GM23338 (cell line): ENCODE results near the gene PTS. TPM values are rescaled to one million over a fixed set of nuclear protein-coding genes. Genes with fewer than 3 reads are reported as not detected.
A peak's percentile ranks its signal among the peaks of the same experiment; 100 is the strongest.

Source experiments
- ATAC-seq: fragments of 200-7000 bp; cut with Tn5 transposase; 3 replicates; pipeline ENCODE4 v1.9.1; 2020
- DNase-seq: peaks from one replicate; pipeline ENCODE4 v3.0.0-alpha.2; 2015; ENCODE audit warnings: low spot score
- H2AFZ ChIP-seq: fragments of 200-600 bp; sonication (generic); 2 replicates; pipeline ENCODE4 v1.8.0; 2016; ENCODE audit warnings: antibody characterized with exemption, mild to moderate bottlenecking, moderate library complexity
- H3F3A ChIP-seq: fragments of 200-600 bp; sonication (generic); replicated peaks from 2 replicates; pipeline ENCODE4 v1.8.0; 2017; ENCODE audit warnings: antibody characterized with exemption, mixed run types, low read depth
- H3K27ac ChIP-seq: fragments of 200-600 bp; sonication (generic); 2 replicates; pipeline ENCODE4 v1.6.1; 2016; ENCODE audit warnings: low read depth
- H3K27me3 ChIP-seq: fragments of 200-600 bp; sonication (generic); 2 replicates; pipeline ENCODE4 v1.8.0; 2016; ENCODE audit warnings: mild to moderate bottlenecking, mixed run types, moderate library complexity; ENCODE audit not compliant: insufficient read depth
- H3K36me3 ChIP-seq: fragments of 200-600 bp; sonication (generic); 2 replicates; pipeline ENCODE4 v1.8.0; 2016; ENCODE audit warnings: mild to moderate bottlenecking; ENCODE audit not compliant: insufficient read depth
- H3K4me1 ChIP-seq: fragments of 200-600 bp; sonication (generic); 2 replicates; pipeline ENCODE4 v1.8.0; 2016; ENCODE audit warnings: mild to moderate bottlenecking, moderate library complexity; ENCODE audit not compliant: insufficient read depth
- H3K4me2 ChIP-seq: fragments of 200-600 bp; sonication (generic); 2 replicates; pipeline ENCODE4 v1.7.1; 2017; ENCODE audit warnings: mixed run types
- H3K4me3 ChIP-seq: fragments of 200-600 bp; sonication (generic); 2 replicates; pipeline ENCODE4 v1.6.1; 2016; ENCODE audit warnings: mixed run types
- H3K79me2 ChIP-seq: fragments of 200-600 bp; sonication (generic); replicated peaks from 2 replicates; pipeline ENCODE4 v1.8.0; 2017; ENCODE audit warnings: mild to moderate bottlenecking; ENCODE audit not compliant: insufficient read depth
- H3K9me2 ChIP-seq: fragments of 200-600 bp; sonication (generic); 2 replicates; pipeline ENCODE4 v1.8.0; 2017; ENCODE audit not compliant: insufficient read depth
- H4K20me1 ChIP-seq: fragments of 200-600 bp; sonication (generic); replicated peaks from 2 replicates; pipeline ENCODE4 v1.8.0; 2017; ENCODE audit warnings: mild to moderate bottlenecking; ENCODE audit not compliant: insufficient read depth
- H3K27ac Mint-ChIP-seq: 2 replicates; pipeline ENCODE4 v1.8.0; 2020; ENCODE audit warnings: inconsistent platforms, mild to moderate bottlenecking, moderate library complexity, mixed read lengths
- H3K27me3 Mint-ChIP-seq: 3 replicates; pipeline ENCODE4 v1.8.0; 2022; ENCODE audit warnings: low read depth, mild to moderate bottlenecking, moderate library complexity, mixed read lengths, inconsistent platforms; ENCODE audit not compliant: insufficient read depth, poor library complexity
- H3K36me3 Mint-ChIP-seq: 3 replicates; pipeline ENCODE4 v1.8.0; 2021; ENCODE audit warnings: low read depth, mild to moderate bottlenecking, inconsistent platforms, moderate library complexity, mixed read lengths
- H3K4me1 Mint-ChIP-seq: 3 replicates; pipeline ENCODE4 v1.8.0; 2020; ENCODE audit warnings: mild to moderate bottlenecking, inconsistent platforms, mixed read lengths
- H3K4me3 Mint-ChIP-seq: 3 replicates; pipeline ENCODE4 v1.8.0; 2021; ENCODE audit warnings: moderate library complexity, mild to moderate bottlenecking, inconsistent platforms, mixed read lengths
- H3K9me3 Mint-ChIP-seq: 3 replicates; pipeline ENCODE4 v1.8.0; 2020; ENCODE audit warnings: moderate library complexity, mild to moderate bottlenecking, inconsistent platforms, mixed read lengths
- CREB1 ChIP-seq: fragments of 250-450 bp; sonication (Bioruptor Pico); IDR thresholded peaks from 2 replicates; pipeline ENCODE4 v1.5.0; 2020; ENCODE audit warnings: low read depth, mild to moderate bottlenecking, moderate library complexity
- EZH2 ChIP-seq: fragments of 200-600 bp; sonication (generic); IDR thresholded peaks from one replicate; pipeline ENCODE4 v1.8.0; 2017; ENCODE audit warnings: antibody characterized with exemption, mild to moderate bottlenecking, low read depth; ENCODE audit not compliant: unreplicated experiment
- EZH2phosphoT487 ChIP-seq: fragments of 200-600 bp; sonication (generic); IDR thresholded peaks from one replicate; pipeline ENCODE4 v1.8.1; 2018; ENCODE audit warnings: antibody characterized with exemption; ENCODE audit not compliant: unreplicated experiment
- NANOG ChIP-seq: IDR thresholded peaks from 2 replicates; pipeline ENCODE4 v1.6.1; 2016; ENCODE audit warnings: antibody characterized with exemption, borderline replicate concordance
- POLR2AphosphoS5 ChIP-seq: IDR thresholded peaks from 2 replicates; pipeline ENCODE4 v1.6.1; 2016; ENCODE audit warnings: antibody characterized with exemption, low read depth
- STAT1 ChIP-seq: IDR thresholded peaks from one replicate; pipeline ENCODE4 v1.6.1; 2016; ENCODE audit warnings: antibody characterized with exemption; ENCODE audit not compliant: unreplicated experiment
- ZNF331 ChIP-seq: fragments of 250-450 bp; sonication (Bioruptor Pico); IDR thresholded peaks from 2 replicates; pipeline ENCODE4 v1.5.0; 2020; ENCODE audit warnings: low read depth, mild to moderate bottlenecking, moderate library complexity
- polyA plus RNA-seq: library from polyadenylated mRNA; unstranded; fragments of >200 nt; fragmentation: Nextera tagmentation; extraction: Ambion mirVana; gene quantifications from 2 replicates; pipeline ENCODE4 v1.2.1, GENCODE V29; 2016
- total RNA-seq: library from RNA; depleted of rRNA; stranded (reverse); fragments of >200 nt; shearing (Covaris generic); gene quantifications from 2 replicates; pipeline ENCODE4 v1.2.3, GENCODE V29; 2014
- TF ChIP-seq, protein P1 (sequence below), 2 experiments: fragments of 200-600 bp in 1 of 2; sonication (generic) in 1 of 2; conservative IDR thresholded peaks; 2 replicates each; pipeline versions ENCODE4 v1.5.1 to v1.6.1; 2016 to 2017; ENCODE audit warnings: antibody characterized with exemption in 2 of 2, low read depth in 2 of 2, mild to moderate bottlenecking in 2 of 2, moderate library complexity in 1 of 2
- TF ChIP-seq, protein P2 (sequence below): IDR thresholded peaks from one replicate; pipeline ENCODE4 v1.6.1; 2018; ENCODE audit warnings: antibody characterized with exemption; ENCODE audit not compliant: unreplicated experiment
- TF ChIP-seq, protein P3 (sequence below): IDR thresholded peaks from 2 replicates; pipeline ENCODE4 v1.6.1; 2016; ENCODE audit warnings: antibody characterized with exemption

The PTS gene
- total and polyA plus RNA-seq, 2 experiments from 2014 or later, result 19.9 to 85.5 TPM

DNA sequence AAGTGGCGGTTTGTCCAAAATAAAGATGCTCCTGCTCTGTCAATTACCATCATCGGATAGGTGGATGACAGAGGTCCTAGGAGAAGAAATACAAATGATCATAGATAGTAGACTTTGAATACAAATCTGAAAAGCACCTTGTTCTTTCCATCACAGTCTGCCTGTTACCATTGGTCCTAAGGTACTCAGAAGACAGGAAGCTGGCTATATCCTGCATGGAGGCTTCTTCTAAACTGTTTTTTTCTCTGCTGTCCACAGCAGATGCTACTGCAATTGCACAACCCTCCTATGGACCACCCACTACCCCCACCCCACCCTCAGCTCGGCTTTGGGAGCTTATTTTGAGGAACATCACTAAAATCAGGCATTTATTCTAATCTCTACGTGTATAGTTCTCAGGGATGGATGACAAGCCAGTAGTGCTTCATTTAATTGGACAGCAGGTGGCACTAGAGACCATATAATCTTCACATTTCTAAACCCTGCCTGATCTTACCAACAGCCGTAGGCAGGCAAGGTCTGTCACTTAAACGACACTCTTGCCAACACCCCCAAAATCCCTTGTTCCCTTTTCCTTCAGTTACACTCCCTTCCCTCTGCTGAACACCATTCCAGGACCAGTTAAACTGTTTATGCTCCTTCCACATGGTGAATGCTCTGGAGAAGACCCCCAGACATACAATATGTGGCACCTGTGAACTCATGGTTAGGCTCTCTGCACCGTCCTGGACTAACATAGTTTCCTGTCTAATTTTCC lies 6.6 kb upstream of the PTS start:
- peak; percentile 74 for DNase-seq
- Histone ChIP-seq H3F3A (no peaks in the 10 kb centered on the region), H3K9me2 (no peaks in the 10 kb centered on the region), H3K4me2 (no peak overlapping the region), H2AFZ (no peak overlapping the region), H3K36me3 (no peaks in the 10 kb centered on the region), H3K27me3 (no peaks in the 10 kb centered on the region; the same call in 1 of the 2 replicates), H3K27ac (no peak overlapping the region), H3K4me3 (no peak overlapping the region), H3K79me2 (no peaks in the 10 kb centered on the region), H4K20me1 (no peaks in the 10 kb centered on the region), H3K4me1 (no peaks in the 10 kb centered on the region)
- ATAC-seq, result peak; percentile 98
- Mint-ChIP-seq H3K4me1 (no peaks in the 10 kb centered on the region), H3K27me3 (peaks cover 6% of the 10 kb centered on the region), H3K27ac (no peak overlapping the region), H3K9me3 (no peaks in the 10 kb centered on the region), H3K36me3 (no peaks in the 10 kb centered on the region), H3K4me3 (no peak overlapping the region)
- TF ChIP-seq, protein P1, sequence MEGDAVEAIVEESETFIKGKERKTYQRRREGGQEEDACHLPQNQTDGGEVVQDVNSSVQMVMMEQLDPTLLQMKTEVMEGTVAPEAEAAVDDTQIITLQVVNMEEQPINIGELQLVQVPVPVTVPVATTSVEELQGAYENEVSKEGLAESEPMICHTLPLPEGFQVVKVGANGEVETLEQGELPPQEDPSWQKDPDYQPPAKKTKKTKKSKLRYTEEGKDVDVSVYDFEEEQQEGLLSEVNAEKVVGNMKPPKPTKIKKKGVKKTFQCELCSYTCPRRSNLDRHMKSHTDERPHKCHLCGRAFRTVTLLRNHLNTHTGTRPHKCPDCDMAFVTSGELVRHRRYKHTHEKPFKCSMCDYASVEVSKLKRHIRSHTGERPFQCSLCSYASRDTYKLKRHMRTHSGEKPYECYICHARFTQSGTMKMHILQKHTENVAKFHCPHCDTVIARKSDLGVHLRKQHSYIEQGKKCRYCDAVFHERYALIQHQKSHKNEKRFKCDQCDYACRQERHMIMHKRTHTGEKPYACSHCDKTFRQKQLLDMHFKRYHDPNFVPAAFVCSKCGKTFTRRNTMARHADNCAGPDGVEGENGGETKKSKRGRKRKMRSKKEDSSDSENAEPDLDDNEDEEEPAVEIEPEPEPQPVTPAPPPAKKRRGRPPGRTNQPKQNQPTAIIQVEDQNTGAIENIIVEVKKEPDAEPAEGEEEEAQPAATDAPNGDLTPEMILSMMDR (conservative IDR thresholded peaks at IDR 0.05; ENCODE audit: low read depth in 2 of 2), result peak; percentile 75 to 84
- no peak for TF ChIP-seq NANOG
- TF ChIP-seq, protein P2, sequence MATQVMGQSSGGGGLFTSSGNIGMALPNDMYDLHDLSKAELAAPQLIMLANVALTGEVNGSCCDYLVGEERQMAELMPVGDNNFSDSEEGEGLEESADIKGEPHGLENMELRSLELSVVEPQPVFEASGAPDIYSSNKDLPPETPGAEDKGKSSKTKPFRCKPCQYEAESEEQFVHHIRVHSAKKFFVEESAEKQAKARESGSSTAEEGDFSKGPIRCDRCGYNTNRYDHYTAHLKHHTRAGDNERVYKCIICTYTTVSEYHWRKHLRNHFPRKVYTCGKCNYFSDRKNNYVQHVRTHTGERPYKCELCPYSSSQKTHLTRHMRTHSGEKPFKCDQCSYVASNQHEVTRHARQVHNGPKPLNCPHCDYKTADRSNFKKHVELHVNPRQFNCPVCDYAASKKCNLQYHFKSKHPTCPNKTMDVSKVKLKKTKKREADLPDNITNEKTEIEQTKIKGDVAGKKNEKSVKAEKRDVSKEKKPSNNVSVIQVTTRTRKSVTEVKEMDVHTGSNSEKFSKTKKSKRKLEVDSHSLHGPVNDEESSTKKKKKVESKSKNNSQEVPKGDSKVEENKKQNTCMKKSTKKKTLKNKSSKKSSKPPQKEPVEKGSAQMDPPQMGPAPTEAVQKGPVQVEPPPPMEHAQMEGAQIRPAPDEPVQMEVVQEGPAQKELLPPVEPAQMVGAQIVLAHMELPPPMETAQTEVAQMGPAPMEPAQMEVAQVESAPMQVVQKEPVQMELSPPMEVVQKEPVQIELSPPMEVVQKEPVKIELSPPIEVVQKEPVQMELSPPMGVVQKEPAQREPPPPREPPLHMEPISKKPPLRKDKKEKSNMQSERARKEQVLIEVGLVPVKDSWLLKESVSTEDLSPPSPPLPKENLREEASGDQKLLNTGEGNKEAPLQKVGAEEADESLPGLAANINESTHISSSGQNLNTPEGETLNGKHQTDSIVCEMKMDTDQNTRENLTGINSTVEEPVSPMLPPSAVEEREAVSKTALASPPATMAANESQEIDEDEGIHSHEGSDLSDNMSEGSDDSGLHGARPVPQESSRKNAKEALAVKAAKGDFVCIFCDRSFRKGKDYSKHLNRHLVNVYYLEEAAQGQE, result no peak
- no peak for TF ChIP-seq EZH2phosphoT487
- no peak for TF ChIP-seq POLR2AphosphoS5
- TF ChIP-seq, protein P3, sequence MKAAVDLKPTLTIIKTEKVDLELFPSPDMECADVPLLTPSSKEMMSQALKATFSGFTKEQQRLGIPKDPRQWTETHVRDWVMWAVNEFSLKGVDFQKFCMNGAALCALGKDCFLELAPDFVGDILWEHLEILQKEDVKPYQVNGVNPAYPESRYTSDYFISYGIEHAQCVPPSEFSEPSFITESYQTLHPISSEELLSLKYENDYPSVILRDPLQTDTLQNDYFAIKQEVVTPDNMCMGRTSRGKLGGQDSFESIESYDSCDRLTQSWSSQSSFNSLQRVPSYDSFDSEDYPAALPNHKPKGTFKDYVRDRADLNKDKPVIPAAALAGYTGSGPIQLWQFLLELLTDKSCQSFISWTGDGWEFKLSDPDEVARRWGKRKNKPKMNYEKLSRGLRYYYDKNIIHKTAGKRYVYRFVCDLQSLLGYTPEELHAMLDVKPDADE, result no peak
- no peak for TF ChIP-seq STAT1

DNA sequence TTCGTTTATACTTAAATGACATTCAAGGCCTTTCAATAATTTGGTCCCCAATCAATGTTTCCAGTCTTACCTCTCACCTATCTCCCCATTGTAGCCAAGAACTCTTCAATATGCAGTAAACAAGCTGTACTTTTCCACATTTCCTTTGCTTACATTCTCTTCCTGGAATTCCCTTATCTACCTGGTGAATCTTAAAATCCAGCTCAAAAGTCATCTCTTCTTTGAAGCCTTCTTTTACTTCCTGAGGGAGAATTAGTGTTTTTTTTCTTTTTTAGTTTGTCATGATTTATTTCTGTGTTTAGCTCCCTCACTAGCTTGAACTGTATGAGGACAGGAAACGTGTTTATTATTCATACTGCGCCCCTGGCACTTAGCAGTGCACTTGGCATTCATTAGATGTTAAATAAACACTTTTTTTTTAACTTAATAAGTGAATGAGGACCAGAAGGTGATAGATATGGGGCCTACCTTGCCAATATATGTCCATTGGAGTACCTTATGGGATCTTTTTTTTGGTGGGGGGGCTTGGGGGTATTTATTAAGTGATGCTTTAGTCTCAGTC lies 4.9 kb upstream of the PTS start:
- no peak overlapping the region for H2AFZ ChIP-seq
- Mint-ChIP-seq H3K27ac (no peak overlapping the region), H3K36me3 (no peaks in the 10 kb centered on the region), H3K4me1 (no peaks in the 10 kb centered on the region), H3K27me3 (peaks cover 9% of the 10 kb centered on the region), H3K9me3 (no peaks in the 10 kb centered on the region), H3K4me3 (no peak overlapping the region)
- no peaks in the 10 kb centered on the region; the same call in 1 of the 2 replicates for H3K27me3 ChIP-seq
- no peaks in the 10 kb centered on the region for H3K79me2 ChIP-seq
- no peaks in the 10 kb centered on the region for H3K9me2 ChIP-seq
- no peaks in the 10 kb centered on the region for H3K36me3 ChIP-seq
- H3K4me3 ChIP-seq, result no peak overlapping the region
- no peak overlapping the region for H3K4me2 ChIP-seq
- H3K4me1 ChIP-seq, result no peaks in the 10 kb centered on the region
- H3K27ac ChIP-seq, result no peak overlapping the region
- no peak for DNase-seq
- H4K20me1 ChIP-seq, result no peaks in the 10 kb centered on the region
- ATAC-seq, result no peak
- no peaks in the 10 kb centered on the region for H3F3A ChIP-seq
- TF ChIP-seq EZH2phosphoT487, result no peak
- TF ChIP-seq EZH2, result no peak
- TF ChIP-seq POLR2AphosphoS5, result no peak
- TF ChIP-seq ZNF331 (CRISPR knock-in tag), result no peak
- no peak for TF ChIP-seq CREB1 (CRISPR knock-in tag)
- TF ChIP-seq, protein P2, result no peak
- TF ChIP-seq, protein P1 (conservative IDR thresholded peaks at IDR 0.05; ENCODE audit: low read depth in 2 of 2), result no peak
- no peak for TF ChIP-seq STAT1
